Stimulated activated CD4-positive, alpha-beta T cell treated with anti-CD3 and anti-CD28 coated beads, Interleukin-2, amount 100 ng/mL, for 24 hours (primary cell): ENCODE measurements around the gene PTPRM.
A peak's percentile ranks its signal among the peaks of the same experiment; 100 is the strongest.

Source experiments
- DNase-seq, 2 donors: peaks; one replicate each; pipeline ENCODE4 v3.0.0-alpha.2; 2020

PTPRM gene

DNA sequence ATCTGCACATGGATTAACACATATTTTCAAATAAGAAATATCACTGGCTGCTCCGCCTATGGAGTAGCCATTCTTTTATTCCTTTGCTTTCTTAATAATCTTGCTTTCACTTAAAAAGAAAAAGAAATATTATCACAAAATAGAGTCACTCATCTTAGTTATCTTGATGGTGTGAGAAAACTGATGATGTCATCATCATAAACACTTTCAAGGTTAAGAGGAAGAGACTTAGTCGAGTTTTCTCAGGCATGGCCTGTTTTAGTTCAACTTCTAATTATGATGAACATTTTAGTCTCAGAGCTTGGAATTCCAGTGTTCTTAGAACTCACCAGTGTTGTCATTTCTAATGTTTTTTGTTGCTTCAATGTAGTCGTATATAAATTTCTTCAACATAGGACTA is 506.1 kb downstream of the PTPRM start:
- no peak for DNase-seq

DNA sequence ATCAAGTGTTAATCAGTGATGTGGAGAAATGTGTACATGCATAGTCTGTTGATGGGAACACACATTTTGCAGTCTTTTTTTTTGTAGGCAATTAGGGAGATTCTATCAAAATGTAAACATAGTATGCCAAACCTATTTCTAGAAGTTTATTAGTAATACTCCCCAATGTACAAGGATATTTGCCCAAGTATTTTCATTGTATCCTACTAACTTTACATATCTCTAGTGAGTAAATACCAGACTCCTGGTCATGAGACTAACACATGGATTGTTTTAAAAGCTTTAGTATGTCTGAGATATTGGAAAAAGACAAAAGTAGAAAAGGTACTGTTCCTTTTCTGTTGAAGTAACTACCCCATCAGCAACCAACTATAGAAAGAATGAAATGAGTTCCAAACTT is 513.0 kb downstream of the PTPRM start:
- DNase-seq: no peak

DNA sequence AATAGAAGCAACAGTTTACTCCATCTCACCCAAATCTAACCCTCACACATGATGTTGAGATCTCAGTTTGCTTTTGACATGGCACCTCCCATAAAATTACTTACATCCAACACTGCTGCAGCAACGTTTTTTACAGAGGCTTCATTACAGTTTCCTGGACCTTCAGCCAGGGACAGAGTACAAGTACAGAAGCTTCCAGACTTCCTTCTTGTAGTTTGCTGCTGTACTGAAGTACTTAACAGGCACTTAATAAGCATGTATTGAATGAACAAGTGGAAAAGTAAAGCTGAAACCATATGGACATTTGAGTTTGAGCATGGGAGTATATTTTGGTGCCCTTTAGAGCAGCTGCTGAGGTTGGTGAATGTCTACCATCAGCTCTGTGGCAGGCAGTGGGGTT is 514.2 kb downstream of the PTPRM start:
- DNase-seq: no peak

DNA sequence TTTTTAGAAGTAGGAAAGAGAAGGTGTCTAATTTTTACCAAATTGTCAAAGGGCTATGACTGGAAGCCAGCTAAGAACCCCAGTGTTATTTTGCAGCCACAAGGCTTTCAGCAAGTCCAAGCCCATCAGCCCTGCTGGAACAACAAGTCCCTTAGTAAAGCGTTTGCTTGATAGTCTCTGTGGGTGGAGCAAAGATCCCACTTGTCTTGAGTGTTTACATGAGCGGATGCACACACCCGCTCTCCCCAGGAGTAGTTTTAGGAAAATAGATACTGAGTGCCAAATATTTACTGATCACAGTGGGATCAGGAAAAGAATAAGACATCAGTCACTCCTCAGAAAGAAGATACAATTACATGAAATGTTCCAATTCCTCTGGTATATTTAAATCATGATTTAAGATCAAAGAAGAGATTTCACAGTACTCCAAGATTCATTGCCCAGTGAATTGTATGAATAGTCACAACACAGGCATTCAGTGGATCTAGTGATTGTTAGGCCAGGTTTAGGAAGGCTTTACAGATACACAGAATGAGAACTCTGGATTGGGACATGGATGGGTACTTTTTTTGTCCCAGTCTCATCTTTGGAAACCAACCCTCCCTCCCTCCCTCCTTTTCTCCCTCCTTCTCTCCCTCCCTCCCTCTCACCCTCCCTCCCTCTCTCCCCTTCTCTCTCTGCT is 514.9 kb downstream of the PTPRM start:
- DNase-seq: no peak

DNA sequence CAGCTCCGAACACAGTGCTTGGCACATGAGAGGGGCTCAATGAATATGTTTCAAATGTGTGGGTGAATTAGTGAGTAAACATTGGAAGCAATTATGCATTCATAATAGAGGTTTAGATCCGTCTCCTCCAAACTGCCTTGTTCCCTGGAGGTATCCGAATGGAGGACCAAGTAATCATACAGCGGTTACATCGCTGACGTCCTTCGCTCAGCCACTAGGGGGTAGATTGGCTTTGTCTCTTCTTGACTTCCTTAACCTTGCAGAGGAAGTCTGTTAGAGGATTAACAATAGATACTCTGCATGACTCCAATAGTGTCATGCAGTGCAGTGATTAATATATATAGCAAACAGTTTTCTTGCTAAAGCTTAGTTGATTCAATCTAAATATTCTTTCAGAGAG is 517.0 kb downstream of the PTPRM start:
- DNase-seq: peak in 1 of 2 donors; percentile 4

DNA sequence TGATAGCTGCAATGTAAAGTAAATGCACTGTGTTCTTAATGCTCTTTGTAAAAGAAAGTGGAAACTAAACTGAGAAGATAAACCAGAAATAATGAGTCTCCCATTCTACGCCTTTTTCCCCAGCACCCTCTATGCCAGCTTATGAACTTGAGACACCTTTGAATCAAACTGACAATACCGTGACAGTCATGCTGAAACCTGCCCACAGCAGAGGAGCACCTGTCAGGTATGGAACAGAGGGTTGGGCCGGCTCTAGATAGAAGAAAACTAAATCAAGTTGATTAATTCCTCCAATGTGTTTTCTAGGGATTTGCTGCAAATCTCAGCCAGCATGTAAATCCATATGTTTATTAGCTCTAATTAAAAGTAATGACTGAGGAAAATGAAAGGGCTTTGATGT is 521.5 kb downstream of the PTPRM start:
- no peak for DNase-seq

DNA sequence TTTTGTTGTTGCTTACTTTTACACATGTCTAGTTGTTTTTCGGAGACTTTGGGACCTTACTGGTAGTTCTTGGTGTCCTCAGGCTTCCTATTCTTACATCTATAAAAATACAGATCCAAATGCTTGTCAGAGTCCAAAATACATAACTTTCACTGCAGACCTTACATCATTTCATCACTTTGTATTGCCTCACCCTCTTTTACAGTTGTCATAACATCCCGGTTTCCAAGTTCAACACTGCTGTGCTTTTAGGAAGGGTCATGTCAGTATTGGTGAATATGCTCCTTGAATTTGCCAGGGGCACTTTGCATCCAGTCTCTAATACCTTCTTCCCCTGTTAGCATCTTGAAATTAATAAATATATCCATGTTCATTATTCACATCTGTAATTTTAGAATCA is 523.9 kb downstream of the PTPRM start:
- no peak for DNase-seq

DNA sequence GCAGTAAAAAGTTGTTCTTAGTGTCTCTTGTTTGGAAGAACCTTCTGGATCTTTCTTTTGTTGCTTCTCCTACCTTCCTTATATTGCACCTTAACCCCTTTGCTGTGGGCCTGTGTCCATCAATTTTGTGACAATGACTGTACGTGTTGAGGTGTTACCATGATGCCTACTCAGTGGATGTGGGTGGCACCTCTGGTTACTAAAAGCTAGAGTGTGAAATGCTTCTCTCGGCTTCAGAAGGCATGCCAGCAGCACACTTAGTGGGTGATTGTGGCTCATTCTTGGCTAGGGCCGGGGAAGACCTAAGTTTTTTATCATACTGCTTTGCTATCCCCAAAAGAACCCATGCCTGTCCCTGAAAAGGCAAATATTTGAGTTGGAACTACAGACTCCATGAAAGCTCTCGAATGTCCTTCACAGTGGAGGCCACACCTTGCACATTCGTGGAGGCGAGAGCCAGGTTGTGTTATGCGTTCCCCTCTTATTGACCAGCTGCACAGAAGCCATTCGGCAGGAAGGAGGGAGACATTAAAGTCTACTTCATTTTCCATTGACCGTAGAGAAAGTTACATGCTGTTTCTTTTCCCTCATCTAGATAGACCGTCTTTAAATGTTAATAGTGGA is 528.9 kb downstream of the PTPRM start:
- DNase-seq: no peak

DNA sequence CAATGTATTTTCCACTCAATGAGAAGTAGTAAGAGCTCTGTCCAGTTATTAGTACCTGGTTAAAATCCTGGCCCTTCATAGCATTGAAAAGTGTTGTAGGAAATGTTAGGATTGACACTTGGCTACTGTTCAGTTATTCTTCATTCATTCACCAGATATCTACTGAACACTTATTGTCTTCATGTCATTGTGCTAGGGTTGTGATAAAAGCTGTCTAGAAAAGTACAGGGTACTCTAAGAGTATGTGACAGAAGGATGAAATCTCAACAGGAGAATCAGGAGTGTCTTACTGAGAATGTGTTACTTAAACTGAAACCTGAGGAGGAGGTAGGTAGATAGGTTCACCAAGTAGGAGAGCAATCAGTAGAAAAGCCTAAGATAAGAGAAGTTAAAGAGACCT is 530.3 kb downstream of the PTPRM start:
- no peak for DNase-seq

DNA sequence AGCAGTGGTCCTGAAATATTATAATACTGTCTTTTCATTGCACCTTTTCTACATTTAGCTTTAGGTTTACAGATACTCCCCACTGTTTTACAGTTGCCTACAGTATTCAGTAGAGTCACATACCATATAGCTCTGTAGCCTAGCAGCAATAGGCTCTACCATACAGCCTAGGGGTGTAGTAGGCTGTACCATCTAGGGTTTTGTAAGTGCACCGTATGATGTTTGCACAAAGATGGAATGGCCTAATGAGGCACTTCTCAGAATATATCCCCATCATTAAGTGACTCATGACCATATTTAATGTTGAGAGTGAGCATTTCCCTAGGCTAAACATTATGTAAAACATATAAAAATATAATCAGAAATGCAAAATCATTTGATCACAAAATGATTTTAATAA is 530.8 kb downstream of the PTPRM start:
- DNase-seq: no peak

DNA sequence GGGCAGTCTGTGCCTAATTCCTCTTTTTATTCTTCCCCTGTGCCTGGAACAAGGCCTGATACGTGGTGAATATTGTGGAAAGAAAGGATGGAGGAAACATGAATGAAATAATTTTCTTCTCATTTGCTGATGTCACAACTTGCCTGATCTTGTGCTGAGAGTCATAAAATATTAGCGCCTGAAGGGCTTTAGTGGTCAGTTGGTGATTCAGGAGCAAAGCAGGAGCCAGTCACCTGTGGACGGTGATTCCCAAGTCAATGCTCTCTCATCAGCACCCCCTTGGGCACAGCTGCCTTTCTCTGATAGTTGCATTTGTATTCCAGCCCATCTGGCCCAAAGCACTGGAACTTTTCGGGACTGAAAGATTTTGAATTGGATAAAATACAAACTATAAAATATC is 539.5 kb downstream of the PTPRM start:
- DNase-seq: no peak

DNA sequence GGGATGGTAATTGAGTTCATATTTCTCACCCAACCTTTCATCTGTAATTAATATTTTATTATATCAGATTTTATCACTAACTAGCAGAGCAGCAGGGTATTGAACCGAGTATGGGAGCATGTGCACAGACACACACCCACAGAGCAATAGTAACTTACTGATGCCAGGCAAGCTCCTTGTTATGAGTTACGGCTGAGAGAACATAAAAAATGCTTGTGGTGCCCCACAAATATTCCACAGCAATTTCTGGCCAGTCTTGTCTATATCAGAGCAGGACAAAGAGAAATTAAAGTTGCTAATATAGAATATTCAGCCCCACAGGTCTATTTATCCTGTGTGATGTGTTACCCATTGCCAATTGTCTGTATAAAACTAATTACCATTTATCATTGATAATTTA is 540.3 kb downstream of the PTPRM start:
- no peak for DNase-seq

DNA sequence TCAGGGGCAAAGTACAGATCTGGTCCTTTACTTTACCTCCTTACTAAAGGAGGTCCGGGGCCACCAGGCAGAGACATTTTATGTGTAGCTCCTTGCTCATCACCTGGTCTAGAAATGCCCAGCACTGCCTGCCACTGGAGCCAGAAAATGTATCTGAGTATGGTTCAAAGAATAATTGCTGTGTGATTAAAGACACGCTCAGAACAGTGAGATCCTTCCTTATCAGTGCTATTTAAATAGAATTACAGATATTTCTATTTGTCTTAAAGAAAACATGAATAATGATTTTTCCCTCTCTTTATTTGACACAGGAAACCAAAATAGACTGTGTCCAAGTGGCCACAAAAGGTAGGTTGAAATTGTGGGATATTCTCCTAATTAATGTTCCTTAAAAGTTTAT is 547.4 kb downstream of the PTPRM start:
- DNase-seq: no peak

DNA sequence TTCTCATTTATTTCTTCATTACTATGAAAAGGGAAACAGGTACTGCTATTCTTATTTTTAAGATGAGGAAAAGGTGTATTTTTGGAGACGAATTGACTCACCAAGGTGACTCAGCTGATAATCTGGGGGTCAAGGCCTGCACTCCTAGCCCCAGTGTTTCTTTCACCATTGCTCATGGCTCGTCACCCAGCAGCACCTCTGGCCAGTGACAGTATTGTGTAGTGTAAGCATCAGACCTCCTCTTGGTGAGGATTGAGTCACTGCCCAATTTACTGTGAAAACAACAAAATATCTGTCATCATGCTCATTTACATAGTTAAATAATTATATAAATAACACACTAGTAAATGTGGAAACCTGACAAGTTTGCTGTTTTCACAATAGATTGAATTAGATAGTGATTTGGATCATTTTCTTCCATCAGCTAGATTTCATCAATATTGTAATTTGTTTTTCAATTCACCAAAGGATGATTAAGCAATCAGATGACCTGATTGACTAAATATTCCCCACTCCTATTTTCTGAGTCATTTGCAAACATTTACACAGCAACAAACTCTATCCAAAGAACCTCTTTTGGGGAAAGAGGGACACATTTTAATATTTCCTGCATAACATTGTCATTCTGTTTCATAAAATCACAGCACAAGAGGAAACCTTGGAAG is 549.4 kb downstream of the PTPRM start:
- DNase-seq: no peak

DNA sequence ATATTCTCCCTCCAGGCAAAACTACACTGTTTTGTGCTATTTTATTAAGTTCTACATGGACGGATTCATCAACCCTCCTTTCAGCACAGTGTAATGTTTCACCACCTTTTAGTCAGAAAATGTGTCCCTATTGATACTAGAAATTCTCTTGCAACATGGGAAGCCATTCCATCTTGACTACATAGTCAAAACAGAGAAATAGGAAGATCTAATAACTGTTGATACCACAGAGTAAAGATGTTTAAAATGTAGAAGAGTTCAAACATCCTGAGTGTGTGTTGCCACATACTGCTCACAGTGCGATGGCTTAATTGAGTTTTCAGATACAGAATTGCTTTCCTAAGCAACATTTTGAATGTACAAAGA is 549.9 kb downstream of the PTPRM start:
- DNase-seq: no peak

DNA sequence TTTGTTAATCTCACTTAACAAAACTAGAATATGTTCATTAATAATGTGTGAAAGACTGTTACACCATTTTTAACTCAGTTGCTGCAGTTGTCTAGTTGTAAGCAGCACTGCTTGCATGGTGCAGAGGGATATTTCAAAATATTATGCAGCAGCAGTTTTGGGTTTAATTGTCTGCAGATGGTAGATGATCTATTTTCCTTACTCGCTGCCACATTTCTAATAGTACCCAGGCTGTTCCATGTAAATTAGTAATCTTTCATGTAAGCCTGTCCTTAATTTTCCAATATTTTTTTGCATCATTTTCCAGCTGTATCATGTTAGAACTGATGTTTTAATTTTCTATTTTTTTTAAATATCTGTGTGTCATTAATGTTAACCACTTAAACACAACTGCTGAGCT is 554.0 kb downstream of the PTPRM start:
- no peak for DNase-seq

DNA sequence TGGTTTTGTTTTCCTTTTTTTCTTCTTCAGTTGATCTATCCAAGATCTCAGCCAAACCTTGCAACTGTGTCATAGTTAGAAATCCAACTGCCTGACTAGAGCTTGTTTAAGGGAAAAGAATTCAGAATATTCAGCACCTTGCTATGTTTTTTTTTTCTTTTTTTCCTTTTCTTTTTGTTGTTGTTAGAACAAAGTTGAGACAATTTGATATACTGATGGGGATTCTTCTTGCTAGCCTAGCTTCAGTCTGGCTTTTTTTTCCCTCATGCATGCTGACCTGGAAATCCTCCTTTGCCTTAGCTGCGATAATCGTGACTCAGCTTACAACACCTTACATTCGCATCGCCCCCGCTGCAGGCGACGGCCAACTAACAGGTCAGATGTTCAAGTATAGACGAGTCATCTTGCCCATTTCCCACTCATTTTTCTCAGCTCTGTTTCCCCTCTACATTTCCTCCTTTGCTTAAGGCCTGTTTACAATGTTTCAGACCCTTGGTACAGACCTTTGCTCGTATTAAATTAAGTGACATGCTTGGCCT is 554.9 kb downstream of the PTPRM start:
- no peak for DNase-seq

DNA sequence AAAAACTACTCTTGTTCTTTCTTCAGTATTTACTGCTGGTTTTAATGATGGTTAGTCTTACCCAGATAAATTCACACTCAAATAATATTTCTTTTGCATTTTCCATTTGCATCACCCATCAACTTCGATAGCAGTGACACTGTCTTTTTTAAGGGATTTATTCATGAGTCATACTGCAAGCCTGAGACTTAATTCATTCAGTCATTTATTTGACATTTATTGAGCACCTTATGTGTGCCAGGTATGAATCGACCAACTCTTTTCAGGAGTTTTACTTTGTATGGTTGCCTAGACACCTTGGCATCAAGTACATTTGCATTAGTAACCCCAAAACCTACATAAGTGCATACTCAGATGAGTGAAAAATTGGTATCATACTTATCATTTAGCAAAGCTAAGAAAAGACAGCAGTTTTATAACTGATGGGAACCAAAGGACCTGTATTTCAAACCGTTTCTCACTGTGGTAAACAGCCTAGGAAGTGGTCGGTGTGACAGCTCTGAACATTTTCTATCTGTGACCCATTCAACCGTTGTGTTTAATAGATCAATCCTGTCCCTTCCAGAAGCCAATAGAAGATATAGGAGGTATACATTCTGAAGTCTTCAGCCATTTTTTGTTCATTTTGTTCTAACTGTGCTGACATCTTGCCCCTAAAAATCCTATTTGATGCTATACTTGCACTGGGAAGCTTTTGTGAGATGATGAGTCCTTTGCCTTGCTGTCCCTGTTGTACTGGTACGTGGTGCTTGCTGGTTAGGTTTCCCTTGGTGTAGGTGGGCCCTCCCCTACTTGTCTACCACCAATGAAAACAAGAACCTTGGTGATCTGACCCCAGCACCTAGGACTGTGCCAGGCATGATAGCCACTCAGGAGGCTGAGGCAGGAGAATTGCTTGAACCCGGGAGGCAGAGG is 557.4 kb downstream of the PTPRM start:
- DNase-seq: no peak

DNA sequence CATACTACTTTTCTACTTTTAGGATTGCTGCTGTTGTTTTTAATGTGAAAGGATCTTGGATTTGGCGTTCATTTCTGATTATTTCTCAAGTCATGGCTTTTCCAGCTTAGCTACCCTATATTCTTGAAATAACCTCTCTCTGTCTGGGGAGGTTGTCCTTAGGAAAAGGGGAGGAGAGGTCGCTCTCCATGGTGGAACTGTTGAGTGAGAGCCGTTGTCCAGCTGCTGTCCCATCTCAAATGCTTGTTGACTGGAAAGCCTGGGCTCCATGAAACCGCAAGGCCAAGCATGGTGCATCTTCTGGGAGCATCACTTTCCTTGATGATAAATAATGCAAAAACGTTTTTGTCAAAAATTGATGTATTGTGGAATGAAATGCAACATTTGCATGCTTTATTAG is 563.0 kb downstream of the PTPRM start:
- DNase-seq: no peak

DNA sequence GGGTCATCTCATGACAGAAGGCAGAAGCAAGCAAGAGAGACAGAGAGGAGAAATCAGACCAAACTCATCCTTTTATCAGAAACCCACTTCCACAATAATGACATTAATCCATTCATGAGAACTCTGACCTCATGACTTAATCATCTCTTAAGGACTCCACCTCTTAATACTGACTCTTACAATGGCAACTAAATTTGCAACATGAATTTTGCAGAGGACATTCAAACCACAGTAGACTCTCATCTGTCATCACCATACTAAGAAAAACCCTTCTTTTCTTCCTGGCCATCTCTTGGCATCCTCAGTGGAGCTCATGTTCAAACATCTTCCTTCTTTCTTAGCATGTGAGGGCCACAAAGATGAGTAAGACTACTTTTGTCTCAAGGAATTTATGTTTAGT is 565.9 kb downstream of the PTPRM start:
- no peak for DNase-seq

DNA sequence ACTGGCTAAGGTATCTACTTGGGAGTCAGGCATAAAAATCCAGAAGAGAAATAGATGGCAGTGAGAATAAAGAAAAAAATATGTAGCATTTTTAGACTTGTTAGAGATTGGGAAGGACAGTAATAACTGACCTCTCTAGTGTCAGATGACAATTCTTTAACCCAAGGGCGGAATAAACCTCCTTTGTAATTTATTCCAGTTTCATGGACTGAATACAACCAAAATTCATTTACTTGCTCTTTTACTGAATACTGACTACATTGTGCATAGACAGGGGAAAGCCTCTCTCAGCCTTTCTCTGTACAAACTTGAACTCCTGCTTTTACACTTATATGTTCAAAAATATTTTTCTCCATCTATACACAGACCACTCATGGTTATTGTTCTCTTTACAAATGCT is 566.8 kb downstream of the PTPRM start:
- DNase-seq: no peak

DNA sequence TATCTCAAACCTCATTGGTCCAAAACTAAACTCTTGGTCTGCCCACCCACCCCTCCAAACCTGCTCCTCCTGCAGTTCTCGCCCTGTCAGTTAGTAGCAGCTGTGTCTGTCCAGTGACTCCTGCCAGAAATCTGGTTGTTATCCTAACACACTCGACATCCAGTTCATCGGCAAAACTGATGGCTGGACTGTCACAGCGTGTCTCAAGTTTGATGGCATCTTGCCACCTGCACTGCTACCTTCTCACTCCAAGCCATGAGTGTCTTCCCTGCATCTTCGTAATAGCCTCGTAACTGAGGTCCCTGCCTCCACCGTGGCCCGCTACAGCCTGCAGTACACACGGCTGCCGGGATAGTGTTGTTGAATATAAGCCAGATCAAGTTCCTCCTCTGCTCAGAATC is 572.0 kb downstream of the PTPRM start:
- no peak for DNase-seq

DNA sequence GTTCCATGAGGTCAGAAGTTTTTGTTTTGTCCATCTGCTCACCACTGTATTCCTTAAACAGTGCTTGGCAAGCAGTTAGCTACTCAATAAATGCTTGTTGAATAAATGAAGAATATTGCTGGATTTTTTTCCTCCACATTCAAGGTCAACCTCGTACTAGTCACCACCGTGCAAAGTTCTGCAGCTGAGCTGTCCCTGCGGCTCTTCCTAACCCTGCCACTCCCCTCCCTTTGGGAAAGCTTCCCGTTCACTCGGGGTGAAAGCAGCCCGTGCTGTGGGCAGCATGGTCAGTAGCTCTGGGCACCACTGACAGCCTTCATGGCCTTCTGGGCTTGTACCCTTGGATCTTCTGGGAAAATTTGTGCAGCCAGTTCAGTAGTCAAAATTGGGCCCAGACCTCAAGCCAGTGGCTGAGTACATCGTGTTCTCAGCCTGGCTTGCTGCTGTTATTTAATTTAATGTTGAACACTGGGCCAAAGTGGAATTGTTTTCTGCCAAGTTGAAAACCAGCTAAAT is 572.8 kb downstream of the PTPRM start:
- DNase-seq: no peak
